ENCODE measurements around the gene ZMYM4. TPM values are rescaled to one million over a fixed set of nuclear protein-coding genes. Genes with fewer than 3 reads are reported as not detected.
"Not testable (repeated sequence)": the region's sequence is repeated elsewhere in the genome, so short reads cannot be mapped to it uniquely, and the experiment has no call there.

Gene ZMYM4
- total and polyA plus RNA-seq, 11 donors = 8.0 to 44.3 (median 32.2) TPM

DNA sequence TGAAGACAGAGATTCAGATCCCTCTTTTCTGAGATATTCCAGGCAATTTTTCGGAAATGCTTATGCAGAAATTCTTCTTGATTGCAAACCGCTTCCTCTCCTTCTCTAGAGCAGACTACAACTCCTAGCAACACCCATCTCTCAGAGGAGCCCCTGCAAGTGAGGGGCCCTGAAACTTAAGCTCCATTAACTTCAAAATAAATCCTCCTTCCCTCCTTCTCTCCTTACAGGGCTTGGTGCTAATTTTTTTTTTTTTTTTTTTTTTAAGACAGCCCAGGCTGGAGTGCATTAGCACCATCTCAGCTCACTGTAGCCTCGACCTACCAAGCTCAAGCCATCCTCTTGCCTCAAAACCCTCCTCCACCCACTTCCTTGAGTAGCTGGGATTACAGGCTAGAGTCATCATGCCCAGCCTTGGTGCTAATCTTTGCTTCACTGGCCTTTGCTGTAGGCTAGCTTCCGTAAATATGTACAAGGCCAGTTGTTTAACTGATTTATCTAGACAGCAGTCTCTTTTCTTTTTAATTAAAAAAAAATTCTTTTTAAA lies 45.4 kb upstream of the ZMYM4 start:
- Histone ChIP-seq H3K9me3 (no peaks in the 10 kb centered on the region), H3K27me3 (no peaks in the 10 kb centered on the region), H3K4me3 (no peak overlapping the region), H3K4me1 (peaks cover 0 to 13% (median 0%) of the 10 kb centered on the region in 12 donors), H3K27ac (peak overlapping the region in 4 of 12 donors; percentile 2 to 23 (median 14)), H3K36me3 (no peaks in the 10 kb centered on the region)
- WGBS, 4 donors = 75 to 81% (median 77%) methylated on average over 4 of the region's 4 CpGs
- TF ChIP-seq POLR2A (IDR thresholded peaks at IDR 0.05) = no peak
- TF ChIP-seq, protein P1, sequence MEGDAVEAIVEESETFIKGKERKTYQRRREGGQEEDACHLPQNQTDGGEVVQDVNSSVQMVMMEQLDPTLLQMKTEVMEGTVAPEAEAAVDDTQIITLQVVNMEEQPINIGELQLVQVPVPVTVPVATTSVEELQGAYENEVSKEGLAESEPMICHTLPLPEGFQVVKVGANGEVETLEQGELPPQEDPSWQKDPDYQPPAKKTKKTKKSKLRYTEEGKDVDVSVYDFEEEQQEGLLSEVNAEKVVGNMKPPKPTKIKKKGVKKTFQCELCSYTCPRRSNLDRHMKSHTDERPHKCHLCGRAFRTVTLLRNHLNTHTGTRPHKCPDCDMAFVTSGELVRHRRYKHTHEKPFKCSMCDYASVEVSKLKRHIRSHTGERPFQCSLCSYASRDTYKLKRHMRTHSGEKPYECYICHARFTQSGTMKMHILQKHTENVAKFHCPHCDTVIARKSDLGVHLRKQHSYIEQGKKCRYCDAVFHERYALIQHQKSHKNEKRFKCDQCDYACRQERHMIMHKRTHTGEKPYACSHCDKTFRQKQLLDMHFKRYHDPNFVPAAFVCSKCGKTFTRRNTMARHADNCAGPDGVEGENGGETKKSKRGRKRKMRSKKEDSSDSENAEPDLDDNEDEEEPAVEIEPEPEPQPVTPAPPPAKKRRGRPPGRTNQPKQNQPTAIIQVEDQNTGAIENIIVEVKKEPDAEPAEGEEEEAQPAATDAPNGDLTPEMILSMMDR (IDR thresholded peaks at IDR 0.05) = no peak
- intact Hi-C loops (cut with DNase I) = no loop called here
- DNase-seq (no peak), ATAC-seq (no peak)

DNA sequence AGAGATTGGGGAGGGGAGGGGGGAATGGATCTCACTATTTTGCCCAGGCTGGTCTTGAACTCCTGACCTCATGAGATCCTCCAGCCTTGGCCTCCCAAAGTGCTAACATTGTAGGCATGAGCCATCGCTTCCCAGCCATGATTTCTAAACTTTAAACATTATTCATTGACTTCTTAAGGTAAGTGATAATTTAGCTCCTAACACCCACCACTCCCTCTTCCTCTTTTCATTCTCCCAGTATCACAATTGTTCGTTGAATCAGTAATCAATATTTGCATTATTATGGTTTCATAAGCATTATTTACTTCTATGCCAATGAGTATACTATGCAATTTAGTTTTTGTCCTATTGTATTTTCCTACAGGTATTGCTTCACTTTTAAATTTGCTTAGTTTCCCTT lies 42.0 kb upstream of the ZMYM4 start:
- Histone ChIP-seq H3K4me1 (peaks cover 0 to 13% (median 0%) of the 10 kb centered on the region in 12 donors), H3K27me3 (no peaks in the 10 kb centered on the region), H3K27ac (no peak overlapping the region), H3K4me3 (no peak overlapping the region), H3K36me3 (no peaks in the 10 kb centered on the region), H3K9me3 (no peaks in the 10 kb centered on the region)
- DNase-seq (no peak), ATAC-seq (no peak)
- 92 to 93% (median 92%) methylated on average over 2 of the region's 2 CpGs for WGBS, 4 donors
- intact Hi-C loops (cut with DNase I) = no loop called here
- TF ChIP-seq POLR2A (IDR thresholded peaks at IDR 0.05) = no peak
- TF ChIP-seq, protein P1 (IDR thresholded peaks at IDR 0.05) = no peak

DNA sequence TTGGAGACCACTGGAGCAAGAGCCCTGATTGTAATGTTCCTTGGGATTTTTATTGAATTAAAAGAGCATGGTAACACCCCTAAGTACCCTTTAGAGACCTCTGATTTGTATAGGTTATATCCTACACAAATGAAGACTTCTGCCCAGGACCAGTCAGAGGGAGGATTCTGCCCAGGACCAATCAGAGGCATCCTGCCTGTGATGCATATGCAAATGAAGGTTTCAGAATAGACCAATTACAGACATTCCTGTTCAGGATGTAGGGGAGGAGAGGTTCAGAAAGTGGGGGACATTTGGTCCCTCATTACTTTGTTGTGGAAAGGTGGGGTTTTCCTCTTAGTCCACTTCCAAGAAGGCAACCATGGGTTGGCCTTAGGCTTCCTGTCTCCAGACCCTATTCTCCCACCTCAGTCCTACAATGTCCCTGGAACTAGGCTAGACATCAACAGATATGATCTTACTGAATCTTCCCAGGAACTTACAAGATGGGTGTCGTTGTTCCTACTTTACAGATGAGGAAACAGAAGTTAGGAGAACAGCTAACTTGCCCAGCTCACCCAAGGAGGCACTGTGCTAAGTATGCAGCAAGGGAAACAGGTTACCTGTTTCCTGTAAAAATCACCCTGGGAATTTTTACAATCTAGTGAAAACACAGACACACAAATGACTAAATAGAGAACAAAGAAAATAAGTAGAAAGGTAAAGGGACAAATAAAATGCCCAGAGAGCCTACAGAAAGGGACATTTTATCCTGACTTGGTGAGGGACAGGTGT lies 38.7 kb upstream of the ZMYM4 start:
- no peak for ATAC-seq
- H3K4me3 ChIP-seq = no peak overlapping the region
- DNase-seq = no peak
- no peak for TF ChIP-seq POLR2A (IDR thresholded peaks at IDR 0.05)
- TF ChIP-seq, protein P1 (IDR thresholded peaks at IDR 0.05) = no peak
- H3K27me3 ChIP-seq = no peaks in the 10 kb centered on the region
- intact Hi-C loops (cut with DNase I) = loop anchor here in 1 of 10 donors (1.0 kb wide), 1 partner anchor 17 kb away; no protein-coding TSS in a partner anchor
- WGBS, 4 donors = 61 to 86% (median 72%) methylated on average over 1 of the region's 1 CpG
- H3K36me3 ChIP-seq = no peaks in the 10 kb centered on the region
- no peaks in the 10 kb centered on the region for H3K9me3 ChIP-seq
- H3K4me1 ChIP-seq = no peaks in the 10 kb centered on the region
- H3K27ac ChIP-seq = no peak overlapping the region

DNA sequence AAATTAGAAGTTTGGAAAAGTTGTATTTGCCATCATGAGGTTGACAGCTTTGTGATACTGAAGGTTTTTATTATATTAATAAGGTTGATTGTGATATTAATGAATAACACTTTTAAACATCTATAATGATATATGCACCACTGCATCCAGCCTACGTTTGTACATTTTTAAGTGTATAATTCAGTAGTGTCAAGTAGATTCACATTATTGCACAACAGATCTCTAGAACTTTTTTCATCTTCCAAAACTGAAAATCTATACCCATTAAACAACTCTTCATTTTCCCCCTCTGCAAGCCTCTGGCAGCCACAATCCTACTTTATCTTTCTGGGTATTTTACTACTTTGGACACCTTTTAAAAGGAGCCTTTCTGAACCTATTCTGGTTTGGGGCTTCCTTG lies 37.2 kb upstream of the ZMYM4 start:
- intact Hi-C loops (cut with DNase I) = no loop called here
- Histone ChIP-seq H3K4me1 (no peaks in the 10 kb centered on the region), H3K9me3 (no peaks in the 10 kb centered on the region), H3K36me3 (no peaks in the 10 kb centered on the region), H3K27me3 (no peaks in the 10 kb centered on the region), H3K27ac (no peak overlapping the region), H3K4me3 (no peak overlapping the region)
- ATAC-seq (no peak), DNase-seq (no peak)
- WGBS, 4 donors = 49 to 67% (median 59%) methylated on average over 1 of the region's 1 CpG
- TF ChIP-seq POLR2A (IDR thresholded peaks at IDR 0.05) = no peak
- TF ChIP-seq, protein P1 (IDR thresholded peaks at IDR 0.05) = no peak

DNA sequence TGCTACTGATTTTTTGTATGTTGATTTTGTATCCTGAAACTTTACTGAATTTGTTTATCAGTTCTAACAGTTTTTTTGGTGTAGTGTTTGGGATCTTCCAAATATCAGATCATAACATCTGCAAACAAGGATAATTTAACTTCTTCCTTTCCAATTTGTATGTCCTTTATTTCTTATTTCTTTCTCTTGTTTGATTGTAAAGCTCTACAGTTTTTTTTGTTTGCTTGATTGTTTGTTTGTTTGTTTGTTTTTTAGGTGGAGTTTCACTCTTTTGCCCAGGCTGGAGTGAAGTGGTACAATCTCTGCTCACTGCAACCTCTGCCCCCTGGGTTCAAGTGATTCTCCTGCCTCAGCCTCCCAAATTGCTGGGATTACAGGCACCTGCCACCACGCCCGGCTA lies 31.7 kb upstream of the ZMYM4 start:
- H3K4me1 ChIP-seq; DNase-seq; H3K4me3 ChIP-seq; H3K36me3 ChIP-seq; H3K9me3 ChIP-seq; intact Hi-C loops (cut with DNase I); H3K27me3 ChIP-seq; ATAC-seq; H3K27ac ChIP-seq: not testable (repeated sequence)
- 91 to 96% (median 93%) methylated on average over 2 of the region's 2 CpGs for WGBS, 4 donors
